Posterior cingulate gyrus (tissue), 11 donors: ENCODE measurements around the gene BEND7.

Experiments
- DNase-seq, 10 donors: peaks; one replicate each; pipeline versions ENCODE4 v3.0.0 to v3.0.0-alpha.2; 2020 to 2021; ENCODE audit warnings: mixed read lengths in 3 of 10
- intact Hi-C: fragments of 100-400 bp; cut with DNase I; formaldehyde crosslinking; loops from one replicate; pipeline ENCODE4 v1.15.1; 2023

The BEND7 gene

DNA sequence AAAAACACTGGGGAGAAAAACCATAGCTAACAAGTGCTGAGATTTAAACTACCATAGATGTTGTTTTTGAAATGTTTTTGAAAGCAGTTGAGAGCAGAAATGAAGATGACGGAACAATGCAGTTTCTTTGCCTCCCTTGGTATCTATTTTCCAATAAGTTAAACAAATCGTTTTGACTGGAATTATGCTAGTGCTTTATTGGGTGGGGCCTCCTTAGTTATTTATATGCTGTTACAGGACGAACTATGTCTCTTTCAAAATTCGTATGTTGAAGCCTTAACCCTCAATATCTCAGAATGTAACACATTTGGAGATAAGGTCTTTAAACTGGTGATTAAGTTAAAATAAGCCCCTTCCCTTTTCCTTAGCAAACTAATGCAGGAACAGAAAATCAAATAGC is 135.2 kb downstream of the BEND7 start:
- intact Hi-C loops: no loop called here

DNA sequence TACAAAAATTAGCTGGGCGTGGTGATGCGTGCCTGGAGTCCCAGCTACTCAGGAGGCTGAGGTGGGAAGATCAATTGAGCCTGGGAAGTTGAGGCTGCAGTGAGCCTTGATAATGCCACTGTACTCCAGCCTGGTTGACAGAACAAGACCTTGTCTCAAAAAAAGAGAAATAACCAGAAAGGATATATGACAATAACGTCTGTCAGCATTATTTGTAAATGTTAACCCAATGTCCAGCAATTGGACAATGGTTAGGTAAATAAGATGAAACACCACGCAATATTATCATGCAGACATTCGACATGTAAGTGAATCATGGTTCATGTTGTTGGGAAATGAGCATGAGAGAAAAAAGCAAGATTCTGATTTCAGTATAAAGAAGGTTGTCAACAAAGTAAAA is 136.1 kb downstream of the BEND7 start:
- DNase-seq: no peak
- intact Hi-C loops: no loop called here

More for the DNA sequence above, 135.2 kb downstream of the BEND7 start:
- no peak for DNase-seq
